DMS153 (cell line): ENCODE results near the gene MAP3K6.
A peak's percentile ranks its signal among the peaks of the same experiment; 100 is the strongest.
"Not testable (repeated sequence)": the region's sequence is repeated elsewhere in the genome, so short reads cannot be mapped to it uniquely, and the experiment has no call there.

Source experiments
- DNase-seq: peaks from one replicate; lab custom pipeline; 2025; lab: John Stamatoyannopoulos, UW

MAP3K6 gene

DNA sequence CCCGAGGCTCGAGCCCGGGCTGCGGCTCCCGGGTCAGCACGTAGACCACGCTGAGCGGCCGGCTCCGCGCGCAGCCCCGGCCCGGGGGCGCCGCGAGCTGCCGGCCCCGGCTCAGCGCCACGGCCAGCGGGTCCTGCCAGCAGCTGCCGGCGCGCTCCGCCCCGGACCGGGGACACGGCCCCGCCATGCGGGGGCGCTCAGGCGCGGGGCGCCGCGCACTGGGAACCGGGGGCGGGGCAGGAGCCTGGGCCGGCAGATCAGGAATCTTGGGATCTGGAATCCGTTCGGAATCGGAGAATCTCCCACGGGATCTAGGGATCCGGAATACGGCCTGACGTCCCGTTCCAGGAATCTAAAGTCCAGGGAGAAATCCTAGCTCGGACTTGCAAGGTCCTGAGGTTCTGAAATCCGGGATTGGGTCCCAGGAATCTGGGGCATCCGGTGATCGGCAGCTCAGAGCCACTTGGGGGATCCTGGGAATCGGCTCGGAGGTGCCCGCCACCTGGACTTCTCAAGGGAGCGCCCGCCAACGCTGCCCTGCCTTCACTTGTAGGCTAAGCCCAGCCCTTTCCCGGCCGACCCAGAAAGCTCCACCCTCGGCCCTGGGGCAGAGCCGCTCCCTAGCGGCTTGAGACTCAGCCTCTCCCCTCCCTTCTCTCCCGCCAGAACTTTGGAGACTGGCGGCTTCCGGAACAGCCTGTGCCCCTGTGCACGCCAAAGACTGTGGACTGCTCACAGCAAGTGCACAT lies at the start of gene MAP3K6:
TSS of gene MAP3K6 (minus strand) at position 551 of the 749 bp plus-strand sequence. CDS start at position 187, 364 bp downstream.
- DNase-seq = peak; percentile 79

DNA sequence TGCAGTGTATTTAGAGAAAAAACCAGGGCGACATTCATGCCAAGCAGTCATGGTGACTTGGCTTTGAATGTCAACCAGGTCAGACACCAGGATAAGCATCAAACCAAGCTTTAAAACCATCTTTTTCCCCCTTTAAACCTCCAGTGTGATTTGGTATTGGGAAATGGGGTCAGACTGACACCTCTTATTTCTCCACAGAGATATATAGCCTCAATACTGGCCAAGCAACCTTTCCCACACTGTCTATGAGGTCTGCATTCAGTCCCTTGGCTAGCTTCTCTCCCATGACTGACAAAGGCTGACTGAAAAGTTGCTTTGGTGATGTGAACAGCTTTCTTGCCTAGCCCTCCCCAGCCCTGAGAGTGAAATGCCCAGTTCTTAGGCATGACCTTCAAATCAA lies 47.3 kb upstream of the MAP3K6 start:
- DNase-seq = no peak

GRCh38 chr1:27413004-27413403 lies 46.2 kb upstream of the MAP3K6 start:
- DNase-seq = no peak

- DNase-seq = no peak
These were observed 45.7 kb upstream of the MAP3K6 start for GRCh38 chr1:27412502-27412901.

DNA sequence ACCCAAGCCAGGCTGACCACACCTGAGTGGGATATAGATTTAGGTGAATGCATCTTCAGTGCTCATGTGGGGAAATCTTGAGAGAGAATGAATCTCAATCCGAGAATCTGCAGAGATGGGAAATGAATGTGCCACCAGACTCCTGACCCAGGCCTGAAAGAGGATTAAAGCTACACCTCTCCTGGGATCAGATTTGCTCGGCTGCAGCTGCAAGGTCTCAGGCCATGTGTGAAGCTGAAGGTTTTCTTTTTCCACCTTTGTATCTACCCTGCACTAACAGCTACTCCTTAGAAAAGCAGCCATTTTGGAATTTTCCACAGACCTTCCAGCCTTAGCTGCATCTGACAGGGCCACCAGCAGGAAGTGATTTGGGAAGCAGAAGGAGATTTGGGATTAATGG lies 43.9 kb upstream of the MAP3K6 start:
- no peak for DNase-seq

DNA sequence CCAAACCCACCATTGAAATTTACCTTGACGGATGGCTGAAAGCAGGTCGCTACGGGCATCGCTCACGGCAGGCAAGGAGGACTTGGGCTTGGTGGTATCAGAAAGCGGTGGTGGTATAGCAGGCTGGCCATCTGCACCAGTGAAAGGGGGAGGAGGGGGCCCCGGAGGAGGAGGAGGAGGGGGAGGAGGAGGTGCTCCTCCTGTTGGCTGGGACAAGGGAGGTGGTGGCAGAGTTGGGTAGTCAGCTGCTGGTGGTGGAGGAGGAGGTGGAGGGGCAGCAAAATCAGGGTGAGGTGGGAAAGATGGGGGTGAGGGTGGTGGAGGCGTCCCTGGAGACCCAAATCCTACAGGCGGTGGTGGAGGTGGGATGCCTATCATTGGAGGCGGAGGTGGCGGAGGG lies 42.9 kb upstream of the MAP3K6 start:
- no peak for DNase-seq

GRCh38 chr1:27408151-27408550 lies 41.4 kb upstream of the MAP3K6 start:
- no peak for DNase-seq

GRCh38 chr1:27406791-27407190 lies 40.0 kb upstream of the MAP3K6 start:
- not testable (repeated sequence) for DNase-seq

DNA sequence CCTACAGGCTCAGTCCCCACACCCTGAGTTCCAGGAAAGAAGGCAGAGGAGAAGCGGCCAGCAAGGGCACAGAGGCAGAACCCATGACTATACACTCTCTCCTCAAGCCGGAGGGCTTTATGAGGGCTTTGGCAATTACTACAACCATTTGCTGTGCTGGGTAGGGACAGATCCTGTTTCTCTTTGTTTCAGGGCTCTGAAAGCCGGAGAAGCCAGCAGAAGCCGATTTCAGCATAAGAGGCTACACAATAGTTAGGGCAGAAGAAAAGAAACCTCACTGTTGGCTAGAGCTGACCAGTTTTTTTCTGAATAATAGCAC lies 39.6 kb upstream of the MAP3K6 start:
- no peak for DNase-seq

DNA sequence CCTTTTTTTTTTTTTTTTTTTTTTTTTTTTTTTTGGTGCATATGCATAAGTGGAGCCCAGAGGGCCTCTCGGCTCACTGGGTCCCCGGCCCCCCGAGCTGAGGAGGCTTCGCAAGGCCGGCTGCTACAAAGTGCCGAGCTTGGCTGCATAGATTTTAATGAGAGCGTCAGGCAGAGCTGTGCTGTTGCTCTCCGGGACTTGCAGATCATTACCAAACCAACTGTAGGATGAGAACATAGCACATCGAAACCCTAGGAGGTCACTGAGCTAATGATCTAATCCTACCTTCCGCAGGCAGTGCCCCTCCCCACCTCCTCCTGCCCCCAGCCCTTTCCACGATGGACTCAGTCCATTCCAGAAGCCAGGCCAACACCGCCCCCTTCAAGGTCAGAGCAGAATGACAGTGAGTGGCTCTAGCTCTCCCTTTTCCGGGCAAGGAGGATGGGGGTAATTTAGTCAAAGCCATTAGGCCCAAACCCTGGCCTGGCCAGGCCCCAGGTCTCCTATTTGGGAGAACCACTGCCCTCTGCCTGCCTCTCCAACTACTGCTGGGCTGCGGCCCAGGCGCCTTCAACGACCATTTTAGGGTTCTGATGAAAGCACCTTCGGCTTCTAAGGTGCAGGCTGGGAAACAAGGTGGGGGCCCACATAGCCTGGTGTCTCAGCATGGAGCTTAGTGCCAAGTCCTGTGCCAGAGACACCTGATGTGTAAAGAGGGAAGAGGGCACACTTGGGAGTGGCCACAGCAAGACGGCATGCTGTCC lies 39.0 kb upstream of the MAP3K6 start:
- DNase-seq = not testable (repeated sequence)

GRCh38 chr1:27405074-27405473 lies 38.3 kb upstream of the MAP3K6 start:
- no peak for DNase-seq

DNA sequence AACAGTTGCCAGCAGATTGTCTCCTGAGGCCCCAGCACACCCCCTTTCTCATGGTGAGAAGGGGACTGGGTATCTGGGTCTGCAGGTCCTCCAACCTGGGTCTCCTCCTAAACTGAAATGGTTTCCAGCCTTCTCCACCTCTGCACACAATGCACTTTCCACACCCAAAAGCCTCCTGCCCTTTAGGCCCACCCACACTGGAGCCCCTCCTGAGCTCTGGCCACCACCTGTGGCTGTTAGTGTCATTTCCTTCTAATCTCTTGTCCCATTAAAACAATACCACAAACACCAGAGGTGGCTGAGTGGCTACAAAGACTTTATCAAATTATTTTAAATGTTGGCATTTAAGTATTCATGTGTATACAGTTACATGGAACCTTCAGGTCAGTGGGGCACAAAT lies 37.2 kb upstream of the MAP3K6 start:
- DNase-seq = no peak

GRCh38 chr1:27403065-27403726 lies 36.4 kb upstream of the MAP3K6 start:
- no peak for DNase-seq

- DNase-seq = no peak
These were observed 35.6 kb upstream of the MAP3K6 start for GRCh38 chr1:27402349-27402754.

- no peak for DNase-seq
These were observed 34.2 kb upstream of the MAP3K6 start for GRCh38 chr1:27400963-27401341.

- DNase-seq = no peak
These were observed 33.6 kb upstream of the MAP3K6 start for GRCh38 chr1:27400082-27400962.

- no peak for DNase-seq
These were observed 32.7 kb upstream of the MAP3K6 start for GRCh38 chr1:27399251-27400025.

GRCh38 chr1:27398405-27399149 lies 31.8 kb upstream of the MAP3K6 start:
- DNase-seq = no peak

DNA sequence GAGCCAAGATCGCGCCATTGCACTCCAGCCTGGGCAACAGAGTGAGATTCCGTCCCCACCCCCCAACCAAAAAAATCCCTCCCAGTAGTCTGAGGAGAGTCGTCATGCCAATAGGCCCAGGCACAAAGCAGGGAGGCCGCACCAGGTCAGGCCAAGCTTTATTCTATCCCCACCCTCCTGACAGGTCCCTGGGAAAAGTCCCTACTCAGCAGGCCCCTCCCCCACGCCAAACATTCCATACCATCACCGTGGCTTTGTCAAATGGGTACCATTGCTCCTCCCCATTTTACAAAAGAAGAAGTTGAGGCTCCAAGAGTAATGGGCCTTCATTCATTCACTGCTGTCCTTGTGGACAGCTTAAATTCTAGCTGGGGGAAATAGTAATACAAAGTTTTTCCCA lies 31.0 kb upstream of the MAP3K6 start:
- no peak for DNase-seq

DNA sequence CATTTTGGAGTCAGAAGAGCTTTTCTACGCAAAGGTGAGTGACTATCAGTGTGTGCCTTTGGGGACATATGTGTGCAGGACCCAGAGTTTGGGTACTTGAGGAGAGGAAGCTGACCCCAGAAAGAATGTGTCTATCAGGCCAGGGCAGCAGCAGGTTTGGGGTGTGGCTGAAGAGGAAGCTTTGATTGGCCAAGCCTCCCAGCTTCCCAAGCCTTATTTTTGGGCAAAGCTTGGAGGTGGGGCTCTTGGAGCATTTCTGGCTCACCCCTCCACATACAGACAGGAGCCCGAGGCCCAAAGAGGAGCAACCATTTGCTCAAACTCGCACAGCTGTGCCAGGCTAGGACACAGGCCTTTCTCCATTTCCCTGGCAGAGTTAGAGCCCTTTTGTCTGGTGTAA lies 30.3 kb upstream of the MAP3K6 start:
- DNase-seq = no peak
